ENCODE data around the gene ADARB1.
"Not testable (repeated sequence)": the region's sequence is repeated elsewhere in the genome, so short reads cannot be mapped to it uniquely, and the experiment has no call there.

Gene ADARB1

GRCh38 chr21:45126204-45126626 is 51.8 kb downstream of the ADARB1 start:
- DNase-seq (ENCODE audit: low read depth): no peak
- no peaks in the 10 kb centered on the region for H3K9me3 ChIP-seq (ENCODE audit: control insufficient read depth, low read length)
- H3K4me3 ChIP-seq (ENCODE audit: low read length): no peak overlapping the region
- peaks cover 10% of the 10 kb centered on the region for H3K36me3 ChIP-seq (ENCODE audit: control insufficient read depth, insufficient read depth, low read length, severe bottlenecking)
- no peaks in the 10 kb centered on the region for H3K27me3 ChIP-seq (replicated peaks; ENCODE audit: control insufficient read depth, insufficient read depth, low read length)
- peaks cover 27% of the 10 kb centered on the region for H3K4me1 ChIP-seq (ENCODE audit: control insufficient read depth, insufficient read depth, low read length)
- H3K9ac ChIP-seq (ENCODE audit: low read length): no peak overlapping the region

GRCh38 chr21:45126983-45127382 is 52.6 kb downstream of the ADARB1 start:
- H3K9me3 ChIP-seq (ENCODE audit: control insufficient read depth, low read length): no peaks in the 10 kb centered on the region
- H3K9ac ChIP-seq (ENCODE audit: low read length): no peak overlapping the region
- no peak for DNase-seq (ENCODE audit: low read depth)
- peaks cover 33% of the 10 kb centered on the region for H3K4me1 ChIP-seq (ENCODE audit: control insufficient read depth, insufficient read depth, low read length)
- no peaks in the 10 kb centered on the region for H3K27me3 ChIP-seq (replicated peaks; ENCODE audit: control insufficient read depth, insufficient read depth, low read length)
- H3K4me3 ChIP-seq (ENCODE audit: low read length): no peak overlapping the region
- peaks cover 8% of the 10 kb centered on the region for H3K36me3 ChIP-seq (ENCODE audit: control insufficient read depth, insufficient read depth, low read length, severe bottlenecking)

DNA sequence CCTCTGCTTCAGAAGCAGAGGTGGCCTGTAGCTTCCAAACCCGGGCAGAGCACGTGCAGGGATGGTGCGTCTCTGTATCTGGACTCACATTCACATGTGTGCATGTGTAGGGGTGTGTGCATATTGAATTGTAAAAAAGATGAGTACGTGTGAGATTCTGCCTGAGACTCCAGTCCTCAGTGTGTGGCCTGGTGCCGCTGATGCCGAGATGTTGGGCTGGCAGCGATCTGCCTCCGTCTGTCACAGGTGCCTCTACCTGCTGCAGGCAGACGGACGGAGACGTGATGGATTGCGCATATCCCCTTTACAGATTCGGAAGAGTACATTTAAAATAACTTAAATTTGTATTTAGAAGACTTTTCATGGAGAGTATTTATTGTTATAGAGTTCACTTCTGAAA is 53.6 kb downstream of the ADARB1 start:
- H3K4me3 ChIP-seq (ENCODE audit: low read length): no peak overlapping the region
- H3K27me3 ChIP-seq (replicated peaks; ENCODE audit: control insufficient read depth, insufficient read depth, low read length): no peaks in the 10 kb centered on the region
- peaks cover 8% of the 10 kb centered on the region for H3K36me3 ChIP-seq (ENCODE audit: control insufficient read depth, insufficient read depth, low read length, severe bottlenecking)
- no peak for DNase-seq (ENCODE audit: low read depth)
- peaks cover 33% of the 10 kb centered on the region for H3K4me1 ChIP-seq (ENCODE audit: control insufficient read depth, insufficient read depth, low read length)
- H3K9ac ChIP-seq (ENCODE audit: low read length): peak overlapping the region; percentile 82
- H3K9me3 ChIP-seq (ENCODE audit: control insufficient read depth, low read length): no peaks in the 10 kb centered on the region

- H3K9me3 ChIP-seq (ENCODE audit: control insufficient read depth, low read length): no peaks in the 10 kb centered on the region
- peaks cover 8% of the 10 kb centered on the region for H3K36me3 ChIP-seq (ENCODE audit: control insufficient read depth, insufficient read depth, low read length, severe bottlenecking)
- peak overlapping the region; percentile 82 for H3K9ac ChIP-seq (ENCODE audit: low read length)
- peaks cover 33% of the 10 kb centered on the region for H3K4me1 ChIP-seq (ENCODE audit: control insufficient read depth, insufficient read depth, low read length)
- peak; percentile 77 for DNase-seq (ENCODE audit: low read depth)
- H3K27me3 ChIP-seq (replicated peaks; ENCODE audit: control insufficient read depth, insufficient read depth, low read length): no peaks in the 10 kb centered on the region
- H3K4me3 ChIP-seq (ENCODE audit: low read length): peak overlapping the region; percentile 66
Measured at GRCh38 chr21:45128613-45129188, 54.3 kb downstream of the ADARB1 start.

DNA sequence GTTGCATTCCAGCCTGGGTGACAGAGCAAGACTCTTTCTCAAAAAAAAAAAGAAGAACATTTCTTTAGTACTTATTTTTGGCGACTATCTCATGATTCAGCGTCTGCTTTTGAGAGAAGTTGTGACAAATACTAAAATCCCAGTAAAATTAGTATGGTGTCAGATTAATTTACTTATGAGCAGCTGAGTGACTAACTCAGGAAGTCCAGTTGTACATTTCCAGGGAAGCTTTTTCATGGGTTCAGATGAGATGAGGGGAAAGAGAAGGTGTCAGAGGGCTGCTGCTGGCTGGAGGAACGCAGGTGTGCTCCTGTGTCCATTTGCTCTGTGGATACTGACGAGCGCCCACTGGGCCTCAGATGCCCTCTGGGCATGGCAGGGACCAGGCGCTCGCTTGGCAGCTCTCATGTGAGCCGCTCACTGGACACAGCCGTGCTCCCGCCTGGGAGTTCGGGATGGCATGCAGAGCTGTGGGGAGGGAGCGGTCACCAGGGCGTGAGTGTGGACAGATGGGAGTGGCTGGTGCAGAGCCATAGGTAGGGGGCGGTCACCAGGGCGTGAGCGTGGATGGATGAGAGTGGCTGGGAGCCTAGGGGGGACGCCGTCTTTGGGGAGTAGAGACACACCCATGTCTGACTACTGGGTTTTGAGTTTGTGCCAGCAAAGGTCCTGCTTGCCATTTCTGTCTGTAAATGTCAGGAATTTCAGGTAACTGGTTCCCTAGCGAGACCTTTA is 55.0 kb downstream of the ADARB1 start:
- Histone ChIP-seq H3K9me3 (ENCODE audit: control insufficient read depth, low read length) (no peaks in the 10 kb centered on the region), H3K36me3 (ENCODE audit: control insufficient read depth, insufficient read depth, low read length, severe bottlenecking) (peaks cover 8% of the 10 kb centered on the region), H3K27me3 (replicated peaks; ENCODE audit: control insufficient read depth, insufficient read depth, low read length) (no peaks in the 10 kb centered on the region), H3K9ac (ENCODE audit: low read length) (peak overlapping the region; percentile 82), H3K4me1 (ENCODE audit: control insufficient read depth, insufficient read depth, low read length) (peaks cover 33% of the 10 kb centered on the region), H3K4me3 (ENCODE audit: low read length) (peak overlapping the region; percentile 66)
- DNase-seq (ENCODE audit: low read depth): peak; percentile 13

DNA sequence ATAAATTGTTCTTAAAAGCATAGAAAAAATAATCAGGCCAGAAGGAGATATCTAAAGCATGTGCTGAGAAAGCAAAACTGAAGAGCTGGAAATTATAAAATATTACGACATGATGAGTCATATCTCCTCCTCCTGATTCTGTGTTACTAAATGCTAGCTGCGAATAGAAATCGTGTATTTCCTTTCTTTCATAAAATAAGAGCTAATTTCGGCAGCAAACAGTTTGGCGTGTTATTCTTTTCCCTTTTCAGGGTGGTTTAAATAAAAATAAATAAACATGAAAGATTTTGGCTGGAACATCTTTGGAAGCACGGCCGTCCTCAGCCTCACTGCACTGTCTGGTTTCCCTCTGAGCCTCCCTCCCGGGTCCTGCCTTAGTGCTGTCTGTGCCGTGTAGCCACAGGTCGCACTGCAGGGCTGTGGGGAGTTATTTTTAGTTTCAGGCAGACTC is 56.0 kb downstream of the ADARB1 start:
- Histone ChIP-seq H3K4me3 (ENCODE audit: low read length) (peak overlapping the region; percentile 77), H3K9me3 (ENCODE audit: control insufficient read depth, low read length) (no peaks in the 10 kb centered on the region), H3K27me3 (replicated peaks; ENCODE audit: control insufficient read depth, insufficient read depth, low read length) (no peaks in the 10 kb centered on the region), H3K9ac (ENCODE audit: low read length) (peak overlapping the region; percentile 83), H3K4me1 (ENCODE audit: control insufficient read depth, insufficient read depth, low read length) (peaks cover 41% of the 10 kb centered on the region), H3K36me3 (ENCODE audit: control insufficient read depth, insufficient read depth, low read length, severe bottlenecking) (peaks cover 8% of the 10 kb centered on the region)
- DNase-seq (ENCODE audit: low read depth): peak; percentile 92

GRCh38 chr21:45131537-45131999 is 57.2 kb downstream of the ADARB1 start:
- H3K9ac ChIP-seq (ENCODE audit: low read length): peak overlapping the region; percentile 83
- peaks cover 53% of the 10 kb centered on the region for H3K4me1 ChIP-seq (ENCODE audit: control insufficient read depth, insufficient read depth, low read length)
- H3K9me3 ChIP-seq (ENCODE audit: control insufficient read depth, low read length): no peaks in the 10 kb centered on the region
- peaks cover 7% of the 10 kb centered on the region for H3K36me3 ChIP-seq (ENCODE audit: control insufficient read depth, insufficient read depth, low read length, severe bottlenecking)
- H3K4me3 ChIP-seq (ENCODE audit: low read length): no peak overlapping the region
- H3K27me3 ChIP-seq (replicated peaks; ENCODE audit: control insufficient read depth, insufficient read depth, low read length): no peaks in the 10 kb centered on the region
- no peak for DNase-seq (ENCODE audit: low read depth)

DNA sequence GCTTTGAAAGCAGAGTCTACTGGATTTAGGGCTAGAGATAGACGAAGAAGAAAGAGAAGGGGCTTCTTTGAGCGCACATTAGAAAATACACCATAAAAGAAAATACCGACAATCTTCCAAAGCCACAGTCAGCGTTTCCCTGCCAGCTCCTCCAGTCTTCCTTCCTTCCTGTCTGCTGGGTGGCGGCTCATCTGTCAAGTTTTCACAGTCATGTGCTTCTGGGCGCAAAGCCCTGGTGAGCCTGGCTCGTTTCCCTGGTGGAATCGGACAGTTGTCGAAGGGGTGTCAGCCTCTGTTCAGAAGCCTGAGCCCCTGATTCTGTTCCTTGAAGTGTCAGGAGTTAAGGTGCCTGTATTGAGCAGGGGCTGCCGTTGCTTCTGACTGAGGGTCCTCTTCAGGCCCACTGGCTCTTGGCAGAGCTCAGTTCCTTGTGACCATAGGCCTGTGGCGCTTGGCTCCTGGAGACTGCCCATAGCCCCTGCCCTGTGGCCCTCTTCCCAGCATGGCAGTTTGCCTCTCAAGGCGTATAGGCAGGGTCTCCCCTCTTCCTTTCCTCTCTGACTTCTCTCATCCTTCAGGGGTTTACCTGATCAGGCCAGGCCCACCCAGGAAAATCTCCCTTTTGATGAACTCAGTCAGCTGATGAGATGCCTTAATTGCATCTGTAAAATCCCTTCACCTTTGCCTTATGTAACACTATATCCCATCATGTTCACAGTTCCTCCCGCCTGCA is 58.6 kb downstream of the ADARB1 start:
- H3K9ac ChIP-seq (ENCODE audit: low read length): peak overlapping the region; percentile 83
- DNase-seq (ENCODE audit: low read depth): no peak
- no peak overlapping the region for H3K4me3 ChIP-seq (ENCODE audit: low read length)
- no peaks in the 10 kb centered on the region for H3K36me3 ChIP-seq (ENCODE audit: control insufficient read depth, insufficient read depth, low read length, severe bottlenecking)
- no peaks in the 10 kb centered on the region for H3K27me3 ChIP-seq (replicated peaks; ENCODE audit: control insufficient read depth, insufficient read depth, low read length)
- H3K4me1 ChIP-seq (ENCODE audit: control insufficient read depth, insufficient read depth, low read length): peaks cover 63% of the 10 kb centered on the region
- no peaks in the 10 kb centered on the region for H3K9me3 ChIP-seq (ENCODE audit: control insufficient read depth, low read length)

- not testable (repeated sequence) for H3K9ac ChIP-seq (ENCODE audit: low read length); H3K4me3 ChIP-seq (ENCODE audit: low read length); H3K36me3 ChIP-seq (ENCODE audit: control insufficient read depth, insufficient read depth, low read length, severe bottlenecking); H3K9me3 ChIP-seq (ENCODE audit: control insufficient read depth, low read length); H3K27me3 ChIP-seq (replicated peaks; ENCODE audit: control insufficient read depth, insufficient read depth, low read length); DNase-seq (ENCODE audit: low read depth)
- peaks cover 64% of the 10 kb centered on the region for H3K4me1 ChIP-seq (ENCODE audit: control insufficient read depth, insufficient read depth, low read length)
Measured at GRCh38 chr21:45133574-45134278, 59.3 kb downstream of the ADARB1 start.

GRCh38 chr21:45134279-45135076 is 60.1 kb downstream of the ADARB1 start:
- no peak for DNase-seq (ENCODE audit: low read depth)
- Histone ChIP-seq H3K27me3 (replicated peaks; ENCODE audit: control insufficient read depth, insufficient read depth, low read length) (no peaks in the 10 kb centered on the region), H3K4me3 (ENCODE audit: low read length) (no peak overlapping the region), H3K9me3 (ENCODE audit: control insufficient read depth, low read length) (no peaks in the 10 kb centered on the region), H3K9ac (ENCODE audit: low read length) (peak overlapping the region; percentile 33), H3K4me1 (ENCODE audit: control insufficient read depth, insufficient read depth, low read length) (peaks cover 56% of the 10 kb centered on the region), H3K36me3 (ENCODE audit: control insufficient read depth, insufficient read depth, low read length, severe bottlenecking) (no peaks in the 10 kb centered on the region)
